Uterus (tissue), 2 donors: ENCODE measurements around the gene IFITM5.

ENCODE experiments used
- CTCF ChIP-seq, 4 experiments: fragments of 200-600 bp in 2 of 4; fragments of 450-650 bp in 2 of 4; sonication (generic) in 2 of 4; IDR thresholded peaks; one replicate each; pipeline ENCODE4 v1.5.1; 2016 to 2019; ENCODE audit warnings: antibody characterized with exemption in 4 of 4, mild to moderate bottlenecking in 2 of 4, moderate library complexity in 1 of 4
- POLR2A ChIP-seq, 2 donors: fragments of 450-650 bp; IDR thresholded peaks; one replicate each; pipeline ENCODE4 v1.6.1; 2016; ENCODE audit warnings: antibody characterized with exemption in 2 of 2, mild to moderate bottlenecking in 1 of 2, moderate library complexity in 1 of 2

DNA sequence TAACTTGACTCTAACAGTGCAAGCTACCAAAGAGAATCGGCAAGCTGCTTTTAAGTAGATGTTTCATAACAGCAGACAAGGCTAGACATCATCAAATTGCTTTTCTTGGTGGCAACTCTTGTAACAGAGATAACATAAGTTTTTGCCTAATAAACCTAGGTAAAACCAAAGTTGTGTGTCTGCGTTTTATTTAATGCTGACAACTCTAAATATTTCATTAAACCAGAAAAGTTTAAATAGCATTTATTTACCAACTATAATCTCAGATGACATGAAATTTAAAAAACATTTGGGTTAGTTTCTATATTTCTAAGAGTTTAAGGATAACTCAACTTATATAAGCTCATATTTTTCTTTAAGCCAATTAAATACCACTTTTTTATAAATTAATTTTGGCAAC is 40.6 kb upstream of the IFITM5 start:
- TF ChIP-seq POLR2A (IDR thresholded peaks at IDR 0.05): no peak
- no peak for TF ChIP-seq CTCF (IDR thresholded peaks at IDR 0.05)
